GM21619 (cell line): ENCODE measurements around the gene PHLDB3.

Experiments used
- ATAC-seq: cut with Tn5 transposase; IDR thresholded peaks from one replicate; pipeline ENCODE4 v1.9.1; 2021; ENCODE audit not compliant: unreplicated experiment

The PHLDB3 gene

GRCh38 chr19:43471091-43471490, 33.5 kb downstream of the PHLDB3 start:
- ATAC-seq: no peak

- no peak for ATAC-seq
Observed at GRCh38 chr19:43470288-43470687, 34.3 kb downstream of the PHLDB3 start.

- ATAC-seq: no peak
Observed at GRCh38 chr19:43469160-43469480, 35.4 kb downstream of the PHLDB3 start.

- no peak for ATAC-seq
Observed at GRCh38 chr19:43468354-43469159, 36.0 kb downstream of the PHLDB3 start.

GRCh38 chr19:43467730-43468129, 36.8 kb downstream of the PHLDB3 start:
- ATAC-seq: no peak

- ATAC-seq: no peak
Observed at GRCh38 chr19:43467276-43467675, 37.3 kb downstream of the PHLDB3 start.

- ATAC-seq: no peak
Observed at GRCh38 chr19:43466793-43467192, 37.8 kb downstream of the PHLDB3 start.

GRCh38 chr19:43465468-43466120, 39.0 kb downstream of the PHLDB3 start, which contains the start of gene LYPD3:
Gene LYPD3 (minus strand): TSS chr19:43465608. CDS start chr19:43465571, 37 bp downstream.
- ATAC-seq: no peak

- ATAC-seq: peak; percentile 31
Observed at GRCh38 chr19:43464134-43464775, 40.3 kb downstream of the PHLDB3 start.

GRCh38 chr19:43463381-43464133, 41.0 kb downstream of the PHLDB3 start:
- ATAC-seq: peak; percentile 79

GRCh38 chr19:43462785-43463380, 41.7 kb downstream of the PHLDB3 start:
- no peak for ATAC-seq

GRCh38 chr19:43462383-43462782, 42.2 kb downstream of the PHLDB3 start:
- no peak for ATAC-seq

- ATAC-seq: no peak
Observed at GRCh38 chr19:43461303-43461702, 43.2 kb downstream of the PHLDB3 start.

- no peak for ATAC-seq
Observed at GRCh38 chr19:43460362-43461016, 44.1 kb downstream of the PHLDB3 start.

- no peak for ATAC-seq
Observed at GRCh38 chr19:43457809-43458208, 46.7 kb downstream of the PHLDB3 start.

- no peak for ATAC-seq
Observed at GRCh38 chr19:43455321-43456113, 49.0 kb downstream of the PHLDB3 start.

- ATAC-seq: no peak
Observed at GRCh38 chr19:43454031-43454430, 50.5 kb downstream of the PHLDB3 start.

GRCh38 chr19:43452582-43452981, 52.0 kb downstream of the PHLDB3 start:
- no peak for ATAC-seq

- no peak for ATAC-seq
Observed at GRCh38 chr19:43450545-43450997, 54.0 kb downstream of the PHLDB3 start.
